Measurements from ENCODE around the gene STARD3NL. TPM values are rescaled to one million over a fixed set of nuclear protein-coding genes. Genes with fewer than 3 reads are reported as not detected.
"Not testable (repeated sequence)": the region's sequence is repeated elsewhere in the genome, so short reads cannot be mapped to it uniquely, and the experiment has no call there.

STARD3NL gene
- total RNA-seq, 1 experiment from 2014 or later = 66.4 TPM

DNA sequence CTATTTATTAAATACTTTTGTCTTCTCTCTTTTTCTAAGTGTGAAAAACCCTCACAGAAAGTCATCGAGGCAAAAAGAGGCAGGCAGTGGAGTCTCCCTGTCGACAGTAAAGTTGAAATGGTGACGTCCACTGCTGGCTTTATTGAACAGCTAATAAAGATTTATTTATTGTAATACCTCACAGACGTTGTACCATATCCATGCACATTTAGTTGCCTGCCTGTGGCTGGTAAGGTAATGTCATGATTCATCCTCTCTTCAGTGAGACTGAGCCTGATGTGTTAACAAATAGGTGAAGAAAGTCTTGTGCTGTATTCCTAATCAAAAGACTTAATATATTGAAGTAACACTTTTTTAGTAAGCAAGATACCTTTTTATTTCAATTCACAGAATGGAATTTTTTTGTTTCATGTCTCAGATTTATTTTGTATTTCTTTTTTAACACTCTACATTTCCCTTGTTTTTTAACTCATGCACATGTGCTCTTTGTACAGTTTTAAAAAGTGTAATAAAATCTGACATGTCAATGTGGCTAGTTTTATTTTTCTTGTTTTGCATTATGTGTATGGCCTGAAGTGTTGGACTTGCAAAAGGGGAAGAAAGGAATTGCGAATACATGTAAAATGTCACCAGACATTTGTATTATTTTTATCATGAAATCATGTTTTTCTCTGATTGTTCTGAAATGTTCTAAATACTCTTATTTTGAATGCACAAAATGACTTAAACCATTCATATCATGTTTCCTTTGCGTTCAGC, 52.0 kb downstream of the STARD3NL start:
- no peaks in the 10 kb centered on the region for H3K27me3 Mint-ChIP-seq (ENCODE audit: unreplicated experiment)

DNA sequence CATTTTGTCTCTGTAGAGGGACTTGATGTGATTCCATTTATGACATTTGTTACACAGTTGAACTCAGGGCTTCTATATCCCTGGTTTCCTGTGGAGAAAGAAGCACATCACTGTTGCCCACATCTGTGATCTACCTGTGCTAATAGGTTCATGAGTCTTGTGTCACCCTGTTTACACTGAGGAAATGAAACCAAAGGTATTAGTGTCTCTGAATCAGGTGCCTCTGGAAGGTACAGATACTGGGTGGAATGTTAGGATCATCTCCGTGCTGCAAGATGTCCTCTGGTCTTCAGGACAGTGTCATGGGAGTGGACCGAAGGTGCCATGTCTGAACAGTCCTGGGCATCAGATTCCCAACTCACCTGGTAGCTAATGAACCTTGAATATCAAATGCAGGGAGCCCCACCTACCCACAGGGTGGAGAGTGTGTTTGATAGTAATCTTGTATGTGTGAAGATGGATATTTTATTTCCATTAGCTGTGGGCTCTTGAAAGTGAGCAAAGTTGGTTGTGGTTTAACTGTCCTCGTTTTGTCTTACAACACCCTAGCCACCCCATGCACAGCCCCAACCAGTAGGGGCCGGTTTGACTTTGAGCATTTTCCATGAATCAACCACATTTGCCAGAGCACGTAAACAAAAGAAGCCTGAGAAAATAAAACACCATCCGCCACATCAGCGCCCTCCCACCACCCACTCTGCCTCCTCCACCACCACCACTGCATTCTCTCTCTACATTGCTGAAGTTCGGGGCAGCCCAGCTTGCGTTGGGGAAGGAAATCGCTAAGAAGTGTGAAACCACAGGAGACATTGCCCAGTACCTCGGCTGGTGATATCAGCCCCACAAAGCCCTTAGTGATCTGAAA, 54.7 kb downstream of the STARD3NL start:
- H3K27me3 Mint-ChIP-seq (ENCODE audit: unreplicated experiment) = no peaks in the 10 kb centered on the region
- no peak for DNase-seq
- H3K9me3 Mint-ChIP-seq (ENCODE audit: low read depth, unreplicated experiment) = no peaks in the 10 kb centered on the region
- CTCF ChIA-PET = no interaction called here
- H3K4me3 Mint-ChIP-seq (ENCODE audit: low read depth, unreplicated experiment) = no peak overlapping the region
- intact Hi-C loops (cut with micrococcal nuclease; ENCODE audit: unreplicated experiment) = no loop called here
- no peak overlapping the region for H3K27ac Mint-ChIP-seq (ENCODE audit: unreplicated experiment)
- H3K36me3 Mint-ChIP-seq (ENCODE audit: insufficient read depth, unreplicated experiment) = peaks cover 3% of the 10 kb centered on the region
- TF ChIP-seq, protein P1, sequence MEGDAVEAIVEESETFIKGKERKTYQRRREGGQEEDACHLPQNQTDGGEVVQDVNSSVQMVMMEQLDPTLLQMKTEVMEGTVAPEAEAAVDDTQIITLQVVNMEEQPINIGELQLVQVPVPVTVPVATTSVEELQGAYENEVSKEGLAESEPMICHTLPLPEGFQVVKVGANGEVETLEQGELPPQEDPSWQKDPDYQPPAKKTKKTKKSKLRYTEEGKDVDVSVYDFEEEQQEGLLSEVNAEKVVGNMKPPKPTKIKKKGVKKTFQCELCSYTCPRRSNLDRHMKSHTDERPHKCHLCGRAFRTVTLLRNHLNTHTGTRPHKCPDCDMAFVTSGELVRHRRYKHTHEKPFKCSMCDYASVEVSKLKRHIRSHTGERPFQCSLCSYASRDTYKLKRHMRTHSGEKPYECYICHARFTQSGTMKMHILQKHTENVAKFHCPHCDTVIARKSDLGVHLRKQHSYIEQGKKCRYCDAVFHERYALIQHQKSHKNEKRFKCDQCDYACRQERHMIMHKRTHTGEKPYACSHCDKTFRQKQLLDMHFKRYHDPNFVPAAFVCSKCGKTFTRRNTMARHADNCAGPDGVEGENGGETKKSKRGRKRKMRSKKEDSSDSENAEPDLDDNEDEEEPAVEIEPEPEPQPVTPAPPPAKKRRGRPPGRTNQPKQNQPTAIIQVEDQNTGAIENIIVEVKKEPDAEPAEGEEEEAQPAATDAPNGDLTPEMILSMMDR (IDR thresholded peaks at IDR 0.05; ENCODE audit: unreplicated experiment) = no peak
- BruUV-seq (replicated peaks) = no TSS peak
- H3K4me1 Mint-ChIP-seq (ENCODE audit: low read depth, unreplicated experiment) = no peaks in the 10 kb centered on the region

More for the DNA sequence above, 52.0 kb downstream of the STARD3NL start:
- DNase-seq = no peak
- H3K4me3 Mint-ChIP-seq (ENCODE audit: low read depth, unreplicated experiment) = no peak overlapping the region
- BruUV-seq (replicated peaks) = no TSS peak
- H3K4me1 Mint-ChIP-seq (ENCODE audit: low read depth, unreplicated experiment) = no peaks in the 10 kb centered on the region
- CTCF ChIA-PET = no interaction called here
- H3K36me3 Mint-ChIP-seq (ENCODE audit: insufficient read depth, unreplicated experiment) = peaks cover 3% of the 10 kb centered on the region
- no peak overlapping the region for H3K27ac Mint-ChIP-seq (ENCODE audit: unreplicated experiment)
- TF ChIP-seq, protein P1 (IDR thresholded peaks at IDR 0.05; ENCODE audit: unreplicated experiment) = no peak
- no peaks in the 10 kb centered on the region for H3K9me3 Mint-ChIP-seq (ENCODE audit: low read depth, unreplicated experiment)
- intact Hi-C loops (cut with micrococcal nuclease; ENCODE audit: unreplicated experiment) = no loop called here

DNA sequence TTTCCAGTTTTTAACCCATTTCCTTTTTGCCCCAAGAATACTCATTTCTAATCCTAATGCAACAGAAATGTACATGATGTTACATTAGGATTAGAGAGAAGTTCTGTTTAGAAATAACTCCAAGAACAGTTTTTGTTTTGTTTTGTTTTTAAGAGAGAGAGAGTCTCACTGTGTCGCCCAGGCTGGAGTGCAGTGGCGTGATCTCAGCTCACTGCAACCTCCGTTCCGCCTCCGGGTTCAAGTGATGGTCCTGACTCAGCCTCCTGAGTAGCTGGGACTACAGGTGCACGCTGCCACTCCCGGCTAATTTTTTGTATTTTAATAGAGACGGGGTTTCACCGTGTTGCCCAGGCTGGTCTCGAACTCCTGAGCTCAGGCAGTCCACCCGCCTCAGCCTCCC, 56.7 kb downstream of the STARD3NL start:
- intact Hi-C loops (cut with micrococcal nuclease; ENCODE audit: unreplicated experiment); H3K4me3 Mint-ChIP-seq (ENCODE audit: low read depth, unreplicated experiment); H3K27me3 Mint-ChIP-seq (ENCODE audit: unreplicated experiment); BruUV-seq (replicated peaks); DNase-seq; H3K4me1 Mint-ChIP-seq (ENCODE audit: low read depth, unreplicated experiment); H3K36me3 Mint-ChIP-seq (ENCODE audit: insufficient read depth, unreplicated experiment); H3K9me3 Mint-ChIP-seq (ENCODE audit: low read depth, unreplicated experiment); H3K27ac Mint-ChIP-seq (ENCODE audit: unreplicated experiment): not testable (repeated sequence)
- CTCF ChIA-PET = interaction anchor here (0.8 kb wide), 1 partner anchor 19 kb away, joined by 3 read pairs; no protein-coding TSS in a partner anchor

DNA sequence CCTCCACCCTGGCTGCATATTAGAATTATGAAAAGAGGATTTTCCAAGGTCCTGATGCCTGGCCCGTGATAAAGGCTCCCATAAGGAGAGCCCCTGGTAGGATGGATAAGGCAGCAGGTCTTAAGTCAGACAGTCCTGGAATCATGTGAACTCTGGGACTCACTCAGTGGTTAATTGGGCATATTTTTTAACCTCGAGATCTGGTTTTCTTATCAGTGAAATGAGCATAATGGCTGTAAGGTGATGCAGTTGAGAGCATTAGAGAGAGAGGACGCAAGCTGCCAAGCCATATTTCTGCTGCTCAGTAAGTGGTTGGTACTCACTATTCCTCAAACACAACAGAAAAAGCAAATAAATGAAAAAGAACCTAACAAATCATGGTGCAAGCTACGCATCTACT, 57.6 kb downstream of the STARD3NL start:
- no peaks in the 10 kb centered on the region for H3K27me3 Mint-ChIP-seq (ENCODE audit: unreplicated experiment)
- intact Hi-C loops (cut with micrococcal nuclease; ENCODE audit: unreplicated experiment) = no loop called here
- H3K4me1 Mint-ChIP-seq (ENCODE audit: low read depth, unreplicated experiment) = no peaks in the 10 kb centered on the region
- no peak for DNase-seq
- H3K36me3 Mint-ChIP-seq (ENCODE audit: insufficient read depth, unreplicated experiment) = no peaks in the 10 kb centered on the region
- H3K4me3 Mint-ChIP-seq (ENCODE audit: low read depth, unreplicated experiment) = no peak overlapping the region
- H3K9me3 Mint-ChIP-seq (ENCODE audit: low read depth, unreplicated experiment) = no peaks in the 10 kb centered on the region
- no TSS peak for BruUV-seq (replicated peaks)
- no peak overlapping the region for H3K27ac Mint-ChIP-seq (ENCODE audit: unreplicated experiment)
- TF ChIP-seq, protein P1 (IDR thresholded peaks at IDR 0.05; ENCODE audit: unreplicated experiment) = no peak
- CTCF ChIA-PET = no interaction called here

DNA sequence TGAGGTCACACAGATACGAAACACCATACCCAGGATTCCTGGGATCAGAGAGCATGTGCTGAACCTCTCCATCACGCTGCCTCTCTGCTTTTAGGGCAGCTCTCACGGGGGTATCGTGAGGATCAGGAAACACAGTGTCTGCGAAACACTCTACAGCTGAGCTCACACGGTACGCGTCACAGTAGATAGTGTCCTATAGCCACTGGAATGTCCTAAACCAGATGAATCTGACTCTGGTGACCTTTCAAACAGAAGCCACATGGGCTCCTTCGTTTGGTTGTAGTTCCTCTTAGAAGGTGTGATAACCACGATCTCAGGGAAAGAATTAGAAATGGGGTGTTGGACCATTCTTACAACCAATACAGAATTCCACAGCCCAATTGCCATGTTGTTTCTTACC, 61.1 kb downstream of the STARD3NL start:
- BruUV-seq (replicated peaks); H3K36me3 Mint-ChIP-seq (ENCODE audit: insufficient read depth, unreplicated experiment); H3K27me3 Mint-ChIP-seq (ENCODE audit: unreplicated experiment); H3K27ac Mint-ChIP-seq (ENCODE audit: unreplicated experiment); H3K9me3 Mint-ChIP-seq (ENCODE audit: low read depth, unreplicated experiment); H3K4me3 Mint-ChIP-seq (ENCODE audit: low read depth, unreplicated experiment); intact Hi-C loops (cut with micrococcal nuclease; ENCODE audit: unreplicated experiment); CTCF ChIA-PET; H3K4me1 Mint-ChIP-seq (ENCODE audit: low read depth, unreplicated experiment); DNase-seq: not testable (repeated sequence)
